HG02885 (cell line): Measurements from ENCODE around the gene TFB1M.

ENCODE experiments used
- ATAC-seq: cut with Tn5 transposase; IDR thresholded peaks from one replicate; pipeline ENCODE4 v1.9.1; 2021; ENCODE audit warnings: mild to moderate bottlenecking; ENCODE audit not compliant: unreplicated experiment, poor library complexity

Gene TFB1M

GRCh38 chr6:155213611-155214372 lies 100.5 kb downstream of the TFB1M start:
- ATAC-seq: no peak

- ATAC-seq: no peak
These were observed 101.5 kb downstream of the TFB1M start for GRCh38 chr6:155212616-155213380.

GRCh38 chr6:155212106-155212505 lies 102.2 kb downstream of the TFB1M start:
- ATAC-seq: no peak

GRCh38 chr6:155207223-155207622 lies 107.1 kb downstream of the TFB1M start:
- ATAC-seq: no peak
